KMS-11 (cell line): ENCODE results near the gene TMEM132A.

Experiments used
- H2AFZ ChIP-seq: fragments of 200-600 bp; sonication (generic); 2 replicates; pipeline ENCODE4 v1.6.1; 2016; ENCODE audit warnings: antibody characterized with exemption, mixed run types, low read depth
- H3K27ac ChIP-seq: fragments of 200-600 bp; sonication (generic); 2 replicates; pipeline ENCODE4 v1.6.1; 2016; ENCODE audit warnings: mild to moderate bottlenecking, mixed run types
- H3K27me3 ChIP-seq: fragments of 200-600 bp; sonication (generic); 2 replicates; pipeline ENCODE4 v1.6.1; 2017; ENCODE audit warnings: mild to moderate bottlenecking, low read depth, mixed run types, moderate library complexity; ENCODE audit not compliant: insufficient read depth
- H3K36me3 ChIP-seq: fragments of 200-600 bp; sonication (generic); 2 replicates; pipeline ENCODE4 v1.6.1; 2017; ENCODE audit warnings: mild to moderate bottlenecking, mixed run types; ENCODE audit not compliant: insufficient read depth
- H3K4me1 ChIP-seq: fragments of 200-600 bp; sonication (generic); 2 replicates; pipeline ENCODE4 v1.6.1; 2016; ENCODE audit warnings: mild to moderate bottlenecking, low read depth, mixed run types; ENCODE audit not compliant: poor library complexity, severe bottlenecking
- H3K4me2 ChIP-seq: fragments of 200-600 bp; sonication (generic); 2 replicates; pipeline ENCODE4 v1.7.0; 2016; ENCODE audit warnings: mild to moderate bottlenecking, mixed run types
- H3K4me3 ChIP-seq: fragments of 200-600 bp; sonication (generic); IDR thresholded peaks from 2 replicates; pipeline ENCODE4 v1.6.1; 2017; ENCODE audit warnings: low read depth, low read length, mixed read lengths; ENCODE audit not compliant: insufficient read depth
- H3K79me2 ChIP-seq: fragments of 200-600 bp; sonication (generic); 2 replicates; pipeline ENCODE4 v1.6.1; 2016; ENCODE audit warnings: low read depth, mixed run types; ENCODE audit not compliant: insufficient read depth
- H3K9ac ChIP-seq: fragments of 200-600 bp; sonication (generic); 2 replicates; pipeline ENCODE4 v1.6.1; 2016; ENCODE audit warnings: mild to moderate bottlenecking, mixed run types
- H4K20me1 ChIP-seq: fragments of 200-600 bp; sonication (generic); 2 replicates; pipeline ENCODE4 v1.6.1; 2016; ENCODE audit warnings: mild to moderate bottlenecking, mixed run types; ENCODE audit not compliant: insufficient read depth
- TF ChIP-seq, protein P1 (sequence below): fragments of 200-600 bp; sonication (generic); conservative IDR thresholded peaks from 2 replicates; pipeline ENCODE4 v1.6.1; 2017; ENCODE audit warnings: low read depth, mild to moderate bottlenecking, antibody characterized with exemption, low read length, moderate library complexity, mixed read lengths

Gene TMEM132A

DNA sequence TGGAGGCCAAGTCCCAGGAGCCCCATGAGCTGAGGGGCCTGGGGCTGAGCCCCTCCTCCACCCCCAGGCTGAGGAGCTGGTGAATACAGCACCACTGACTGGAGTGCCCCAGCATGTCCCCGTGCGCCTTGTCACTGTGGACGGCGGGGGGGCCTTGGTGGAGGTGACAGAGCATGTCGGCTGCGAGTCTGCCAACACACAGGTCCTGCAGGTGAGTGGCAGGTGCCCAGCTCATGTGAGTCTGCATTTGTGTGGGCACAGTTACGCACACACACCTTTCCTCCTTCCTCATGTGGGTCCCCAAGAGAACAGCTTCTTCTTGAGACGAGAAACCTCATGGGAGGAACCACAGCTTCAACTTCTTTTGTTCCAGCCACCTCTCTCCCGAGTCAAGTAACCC is 7.7 kb downstream of the TMEM132A start:
- H3K4me3 ChIP-seq, result no peak overlapping the region
- no peaks in the 10 kb centered on the region for H3K36me3 ChIP-seq
- TF ChIP-seq, protein P1, sequence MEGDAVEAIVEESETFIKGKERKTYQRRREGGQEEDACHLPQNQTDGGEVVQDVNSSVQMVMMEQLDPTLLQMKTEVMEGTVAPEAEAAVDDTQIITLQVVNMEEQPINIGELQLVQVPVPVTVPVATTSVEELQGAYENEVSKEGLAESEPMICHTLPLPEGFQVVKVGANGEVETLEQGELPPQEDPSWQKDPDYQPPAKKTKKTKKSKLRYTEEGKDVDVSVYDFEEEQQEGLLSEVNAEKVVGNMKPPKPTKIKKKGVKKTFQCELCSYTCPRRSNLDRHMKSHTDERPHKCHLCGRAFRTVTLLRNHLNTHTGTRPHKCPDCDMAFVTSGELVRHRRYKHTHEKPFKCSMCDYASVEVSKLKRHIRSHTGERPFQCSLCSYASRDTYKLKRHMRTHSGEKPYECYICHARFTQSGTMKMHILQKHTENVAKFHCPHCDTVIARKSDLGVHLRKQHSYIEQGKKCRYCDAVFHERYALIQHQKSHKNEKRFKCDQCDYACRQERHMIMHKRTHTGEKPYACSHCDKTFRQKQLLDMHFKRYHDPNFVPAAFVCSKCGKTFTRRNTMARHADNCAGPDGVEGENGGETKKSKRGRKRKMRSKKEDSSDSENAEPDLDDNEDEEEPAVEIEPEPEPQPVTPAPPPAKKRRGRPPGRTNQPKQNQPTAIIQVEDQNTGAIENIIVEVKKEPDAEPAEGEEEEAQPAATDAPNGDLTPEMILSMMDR, result no peak
- no peak overlapping the region for H3K27ac ChIP-seq
- H3K79me2 ChIP-seq, result no peaks in the 10 kb centered on the region
- H4K20me1 ChIP-seq, result no peaks in the 10 kb centered on the region
- H3K4me1 ChIP-seq, result no peaks in the 10 kb centered on the region
- H3K9ac ChIP-seq, result no peak overlapping the region
- no peak overlapping the region for H3K4me2 ChIP-seq
- H3K27me3 ChIP-seq, result no peaks in the 10 kb centered on the region
- no peak overlapping the region for H2AFZ ChIP-seq

DNA sequence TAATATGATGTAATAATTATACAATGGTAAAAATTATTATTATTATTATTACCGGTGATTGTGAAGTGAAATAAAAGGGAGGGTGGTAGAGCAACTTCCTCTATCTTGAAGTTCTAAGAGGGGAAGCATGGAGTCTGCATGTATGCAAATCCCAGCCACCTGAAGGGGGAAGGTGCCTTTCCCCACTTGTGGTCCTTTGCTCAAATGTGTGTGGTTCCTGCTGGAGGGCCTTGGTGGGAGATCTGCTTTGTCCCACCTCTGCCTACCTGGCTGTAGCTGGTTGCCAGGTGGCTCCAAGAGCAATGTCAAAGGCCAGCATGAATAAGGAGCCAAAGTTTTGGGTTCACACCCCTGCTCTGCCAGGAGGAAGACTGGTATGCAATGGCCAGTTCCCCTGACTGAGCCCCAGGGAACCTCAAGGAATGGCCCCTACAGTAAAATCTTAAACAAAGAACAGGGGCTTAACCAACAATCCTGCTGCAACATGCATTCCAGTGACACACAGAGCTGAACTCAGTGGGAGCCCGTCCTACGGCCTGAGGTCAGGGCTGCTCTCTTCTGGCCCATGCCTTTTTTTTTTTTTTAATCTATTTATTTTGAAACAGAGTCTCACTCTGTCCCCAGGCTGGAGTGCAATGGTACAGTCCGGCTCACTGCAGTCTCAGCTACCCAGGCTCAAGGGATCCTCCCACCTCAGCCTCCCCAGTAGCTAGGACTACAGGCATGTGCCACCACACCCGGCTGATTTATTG is 8.5 kb downstream of the TMEM132A start:
- H3K27me3 ChIP-seq, result no peaks in the 10 kb centered on the region; the same call in 1 of the 2 replicates
- H3K27ac ChIP-seq, result no peak overlapping the region
- TF ChIP-seq, protein P1, result no peak
- no peak overlapping the region for H3K4me2 ChIP-seq
- no peaks in the 10 kb centered on the region for H4K20me1 ChIP-seq
- H3K4me1 ChIP-seq, result no peaks in the 10 kb centered on the region
- H2AFZ ChIP-seq, result no peak overlapping the region
- no peak overlapping the region for H3K9ac ChIP-seq
- H3K79me2 ChIP-seq, result no peaks in the 10 kb centered on the region
- H3K4me3 ChIP-seq, result no peak overlapping the region
- H3K36me3 ChIP-seq, result no peaks in the 10 kb centered on the region

DNA sequence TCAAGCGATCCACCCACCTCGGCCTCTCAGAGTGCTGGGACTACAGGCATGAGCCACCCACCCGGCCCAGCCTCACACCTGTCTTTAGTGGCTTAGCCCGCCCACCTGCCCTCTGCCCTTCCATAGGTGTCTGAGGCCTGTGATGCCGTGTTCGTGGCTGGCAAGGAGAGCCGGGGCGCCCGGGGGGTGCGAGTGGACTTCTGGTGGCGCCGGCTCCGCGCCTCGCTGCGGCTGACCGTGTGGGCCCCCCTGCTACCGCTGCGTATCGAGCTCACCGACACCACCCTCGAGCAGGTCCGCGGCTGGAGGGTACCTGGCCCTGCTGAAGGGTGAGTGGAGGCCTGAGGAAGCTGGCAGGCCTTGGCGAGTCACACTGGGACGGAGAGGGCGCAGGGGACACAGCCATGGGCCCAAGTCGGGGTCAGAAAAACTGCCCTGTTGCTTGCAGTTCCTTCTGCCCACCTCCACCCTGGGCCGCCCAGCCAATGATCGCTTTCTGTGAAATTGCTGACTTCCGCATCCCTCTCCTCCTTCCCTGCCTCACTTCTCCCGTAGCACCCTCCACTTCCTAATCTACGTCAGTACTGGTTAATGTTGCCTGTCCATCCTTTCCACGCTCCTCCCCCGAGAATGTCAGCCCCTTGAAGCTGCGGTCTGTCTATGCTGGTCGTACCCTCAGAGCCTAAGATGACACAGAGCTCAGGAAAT is 9.3 kb downstream of the TMEM132A start:
- H3K4me3 ChIP-seq, result no peak overlapping the region
- no peak overlapping the region for H3K4me2 ChIP-seq
- H3K79me2 ChIP-seq, result no peaks in the 10 kb centered on the region

DNA sequence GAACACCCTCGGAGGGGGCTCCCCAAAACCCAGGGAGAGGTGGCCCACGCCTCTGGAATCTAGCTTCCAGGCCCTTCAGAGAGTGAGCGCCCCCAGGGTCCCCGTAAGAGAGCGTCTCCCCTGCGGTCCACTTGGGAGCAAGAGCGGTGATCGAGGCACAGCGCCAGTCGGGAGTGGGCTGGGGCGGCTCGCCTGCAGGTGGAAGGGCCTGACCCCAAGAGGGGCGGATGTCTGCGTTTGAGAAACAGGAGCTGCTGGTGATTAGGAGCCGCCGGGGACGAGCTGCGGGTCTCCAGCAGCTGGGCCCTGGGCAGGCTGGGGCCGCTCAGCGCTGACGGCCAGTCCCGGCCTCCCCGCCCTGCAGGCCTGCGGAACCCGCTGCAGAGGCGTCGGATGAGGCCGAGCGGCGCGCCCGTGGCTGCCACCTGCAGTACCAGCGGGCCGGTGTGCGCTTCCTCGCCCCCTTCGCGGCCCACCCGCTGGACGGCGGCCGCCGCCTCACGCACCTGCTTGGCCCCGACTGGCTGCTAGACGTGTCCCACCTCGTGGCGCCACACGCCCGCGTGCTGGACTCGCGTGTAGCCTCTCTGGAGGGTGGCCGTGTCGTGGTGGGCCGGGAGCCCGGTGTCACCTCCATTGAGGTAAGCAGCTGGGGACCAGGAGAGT is 10.0 kb downstream of the TMEM132A start:
- Histone ChIP-seq H3K9ac (no peak overlapping the region), H3K4me2 (no peak overlapping the region), H3K79me2 (no peaks in the 10 kb centered on the region), H4K20me1 (no peaks in the 10 kb centered on the region), H2AFZ (no peak overlapping the region), H3K27me3 (no peaks in the 10 kb centered on the region; the same call in 1 of the 2 replicates), H3K36me3 (no peaks in the 10 kb centered on the region), H3K27ac (no peak overlapping the region), H3K4me1 (no peaks in the 10 kb centered on the region), H3K4me3 (no peak overlapping the region)
- TF ChIP-seq, protein P1, result no peak

More for the DNA sequence above, 9.3 kb downstream of the TMEM132A start:
- TF ChIP-seq, protein P1, result no peak
- Histone ChIP-seq H3K27ac (no peak overlapping the region), H3K9ac (no peak overlapping the region), H3K4me1 (no peaks in the 10 kb centered on the region), H3K27me3 (no peaks in the 10 kb centered on the region; the same call in 1 of the 2 replicates), H3K36me3 (no peaks in the 10 kb centered on the region), H2AFZ (no peak overlapping the region), H4K20me1 (no peaks in the 10 kb centered on the region)
